GM23248 (cell line): ENCODE measurements around the gene TTC39B. TPM values are rescaled to one million over a fixed set of nuclear protein-coding genes. Genes with fewer than 3 reads are reported as not detected.

Source experiments
- DNase-seq: peaks from one replicate; pipeline ENCODE4 v3.0.0-alpha.2; 2015
- H2AFZ ChIP-seq: fragments of 200-600 bp; sonication (generic); 2 replicates; pipeline ENCODE4 v1.6.1; 2016; ENCODE audit warnings: antibody characterized with exemption
- H3F3A ChIP-seq: fragments of 200-600 bp; sonication (generic); 2 replicates; pipeline ENCODE4 v1.6.1; 2016; ENCODE audit warnings: mild to moderate bottlenecking, antibody characterized with exemption, mixed run types; ENCODE audit not compliant: insufficient read depth
- H3K27ac ChIP-seq: fragments of 200-600 bp; sonication (generic); 2 replicates; pipeline ENCODE4 v1.5.1; 2016; ENCODE audit warnings: mild to moderate bottlenecking
- H3K27me3 ChIP-seq: fragments of 200-600 bp; sonication (generic); replicated peaks from 2 replicates; pipeline ENCODE4 v1.6.1; 2016; ENCODE audit warnings: mild to moderate bottlenecking; ENCODE audit not compliant: insufficient read depth
- H3K36me3 ChIP-seq: fragments of 200-600 bp; sonication (generic); 2 replicates; pipeline ENCODE4 v1.6.1; 2016; ENCODE audit warnings: low read depth, mild to moderate bottlenecking
- H3K4me1 ChIP-seq: fragments of 200-600 bp; sonication (generic); 2 replicates; pipeline ENCODE4 v1.6.1; 2016; ENCODE audit warnings: mild to moderate bottlenecking; ENCODE audit not compliant: insufficient read depth
- H3K4me2 ChIP-seq: fragments of 200-600 bp; sonication (generic); one replicate; pipeline ENCODE4 v1.6.1; 2016; ENCODE audit warnings: mild to moderate bottlenecking; ENCODE audit not compliant: unreplicated experiment
- H3K4me3 ChIP-seq: fragments of 200-600 bp; sonication (generic); 2 replicates; pipeline ENCODE4 v1.5.1; 2016; ENCODE audit warnings: mild to moderate bottlenecking
- H3K79me2 ChIP-seq: fragments of 200-600 bp; sonication (generic); 2 replicates; pipeline ENCODE4 v1.6.1; 2016; ENCODE audit warnings: mild to moderate bottlenecking; ENCODE audit not compliant: insufficient read depth
- H3K9ac ChIP-seq: fragments of 200-600 bp; sonication (generic); 2 replicates; pipeline ENCODE4 v1.6.1; 2016; ENCODE audit warnings: mild to moderate bottlenecking
- H3K9me2 ChIP-seq: fragments of 200-600 bp; sonication (generic); 2 replicates; pipeline ENCODE4 v1.6.1; 2016; ENCODE audit warnings: mixed run types, mild to moderate bottlenecking, moderate library complexity; ENCODE audit not compliant: insufficient read depth
- H3K9me3 ChIP-seq: fragments of 200-600 bp; sonication (generic); one replicate; pipeline ENCODE4 v1.6.1; 2017; ENCODE audit warnings: low read depth
- H4K20me1 ChIP-seq: fragments of 200-600 bp; sonication (generic); 2 replicates; pipeline ENCODE4 v1.6.0; 2016; ENCODE audit not compliant: insufficient read depth
- EZH2 ChIP-seq: fragments of 200-600 bp; sonication (generic); IDR thresholded peaks from 2 replicates; pipeline ENCODE4 v1.6.1; 2018; ENCODE audit warnings: antibody characterized with exemption, mild to moderate bottlenecking; ENCODE audit not compliant: insufficient read depth, poor library complexity, severe bottlenecking
- EZH2phosphoT487 ChIP-seq: fragments of 200-600 bp; sonication (generic); IDR thresholded peaks from 2 replicates; pipeline ENCODE4 v1.6.1; 2018; ENCODE audit warnings: antibody characterized with exemption, moderate library complexity, mild to moderate bottlenecking, low read depth; ENCODE audit not compliant: insufficient read depth
- WGBS, 2 experiments: methylation state at CpG; one replicate each; pipeline ENCODE4 v1.1.6; 2015 to 2017; ENCODE audit warnings: low lambda C conversion rate in 2 of 2, low coverage in 1 of 2; ENCODE audit errors: missing lambda C conversion rate in 2 of 2; 5-methylcytosine and 5-hydroxymethylcytosine counted together
- in situ Hi-C: fragments of 300-500 bp; cut with MboI; formaldehyde crosslinking; loops from 2 replicates; pipeline ENCODE4 v1.15.0; 2020
- polyA plus RNA-seq: library from polyadenylated mRNA; unstranded; fragments of >200 nt; fragmentation: Nextera tagmentation; extraction: Ambion mirVana; gene quantifications from 2 replicates; pipeline ENCODE4 v1.2.1, GENCODE V29; 2016
- total RNA-seq: library from RNA; depleted of rRNA; stranded (reverse); fragments of >200 nt; shearing (Covaris generic); gene quantifications from 2 replicates; pipeline ENCODE4 v1.2.3, GENCODE V29; 2014

TTC39B gene
- total and polyA plus RNA-seq, 2 experiments from 2014 or later: 6.3 to 10.9 TPM

GRCh38 chr9:15317836-15318235 lies 10.8 kb upstream of the TTC39B start:
- no peaks in the 10 kb centered on the region for H3K27me3 ChIP-seq
- H3K9me2 ChIP-seq: no peaks in the 10 kb centered on the region
- no peaks in the 10 kb centered on the region for H3K36me3 ChIP-seq
- no peak overlapping the region for H3K27ac ChIP-seq
- no peak overlapping the region for H3K4me2 ChIP-seq
- no peak overlapping the region for H2AFZ ChIP-seq
- WGBS, 2 experiments: 3 to 13% methylated on average over 4 of the region's 4 CpGs
- no peak overlapping the region for H3K4me3 ChIP-seq
- H3K9ac ChIP-seq: no peak overlapping the region
- peaks cover 7% of the 10 kb centered on the region for H3K4me1 ChIP-seq
- no peaks in the 10 kb centered on the region for H3K9me3 ChIP-seq
- H3K79me2 ChIP-seq: no peaks in the 10 kb centered on the region
- in situ Hi-C loops: no loop called here
- H4K20me1 ChIP-seq: no peaks in the 10 kb centered on the region
- H3F3A ChIP-seq: no peaks in the 10 kb centered on the region
- DNase-seq: peak; percentile 53
- TF ChIP-seq EZH2 (no peak), EZH2phosphoT487 (no peak)

- Histone ChIP-seq H3K27me3 (no peaks in the 10 kb centered on the region), H3K9me3 (no peaks in the 10 kb centered on the region), H4K20me1 (no peaks in the 10 kb centered on the region), H3K9ac (no peak overlapping the region), H3K36me3 (no peaks in the 10 kb centered on the region), H3K4me2 (no peak overlapping the region), H3K79me2 (no peaks in the 10 kb centered on the region), H3K27ac (no peak overlapping the region), H2AFZ (no peak overlapping the region), H3K4me3 (no peak overlapping the region), H3K9me2 (no peaks in the 10 kb centered on the region), H3K4me1 (peaks cover 3% of the 10 kb centered on the region; the same call in 1 of the 2 replicates), H3F3A (peaks cover 12% of the 10 kb centered on the region; the same call in 1 of the 2 replicates)
- no peak for TF ChIP-seq EZH2phosphoT487
- TF ChIP-seq EZH2: no peak
- in situ Hi-C loops: no loop called here
- no peak for DNase-seq
- WGBS, 2 experiments: 84 to 88% methylated on average over 1 of the region's 1 CpG
Observed at GRCh38 chr9:15311607-15312006, 4.6 kb upstream of the TTC39B start.

- TF ChIP-seq EZH2 (no peak), EZH2phosphoT487 (no peak)
Observed at GRCh38 chr9:15310107-15310850, 3.3 kb upstream of the TTC39B start.

GRCh38 chr9:15308511-15308910 lies 1.5 kb upstream of the TTC39B start:
- no peak overlapping the region for H3K9ac ChIP-seq
- H3K4me2 ChIP-seq: no peak overlapping the region
- H3K4me3 ChIP-seq: no peak overlapping the region
- H3K27ac ChIP-seq: no peak overlapping the region
- 47 to 53% methylated on average over 1 of the region's 1 CpG for WGBS, 2 experiments
- in situ Hi-C loops: no loop called here
- no peaks in the 10 kb centered on the region for H3K9me3 ChIP-seq
- peaks cover 12% of the 10 kb centered on the region; the same call in 1 of the 2 replicates for H3F3A ChIP-seq
- H3K4me1 ChIP-seq: peaks cover 9% of the 10 kb centered on the region
- no peaks in the 10 kb centered on the region for H4K20me1 ChIP-seq
- no peak overlapping the region for H2AFZ ChIP-seq
- peaks cover 19% of the 10 kb centered on the region for H3K79me2 ChIP-seq
- TF ChIP-seq EZH2phosphoT487 (no peak), EZH2 (no peak)
- no peaks in the 10 kb centered on the region for H3K9me2 ChIP-seq
- no peaks in the 10 kb centered on the region for H3K36me3 ChIP-seq
- H3K27me3 ChIP-seq: no peaks in the 10 kb centered on the region
- peak; percentile 70 for DNase-seq

More at GRCh38 chr9:15310107-15310850, 3.3 kb upstream of the TTC39B start:
- no peak overlapping the region for H3K9ac ChIP-seq
- no peak overlapping the region for H2AFZ ChIP-seq
- no peak overlapping the region for H3K27ac ChIP-seq
- H3K79me2 ChIP-seq: peaks cover 1% of the 10 kb centered on the region; the same call in 1 of the 2 replicates
- peaks cover 12% of the 10 kb centered on the region; the same call in 1 of the 2 replicates for H3F3A ChIP-seq
- H3K4me3 ChIP-seq: no peak overlapping the region
- no peak overlapping the region for H3K4me2 ChIP-seq
- in situ Hi-C loops: no loop called here
- no peaks in the 10 kb centered on the region for H3K27me3 ChIP-seq
- WGBS, 2 experiments: 61 to 65% methylated on average over 6 of the region's 6 CpGs
- H3K9me3 ChIP-seq: no peaks in the 10 kb centered on the region
- H4K20me1 ChIP-seq: no peaks in the 10 kb centered on the region
- no peak for DNase-seq
- H3K4me1 ChIP-seq: peaks cover 8% of the 10 kb centered on the region
- H3K36me3 ChIP-seq: no peaks in the 10 kb centered on the region
- H3K9me2 ChIP-seq: no peaks in the 10 kb centered on the region
